Activated CD4-positive, alpha-beta T cell treated with anti-CD3 and anti-CD28 coated beads for 48 hours (primary cell): Measurements from ENCODE around the gene FMN2.

Source experiments
- DNase-seq: peaks from one replicate; pipeline ENCODE4 v3.0.0-alpha.2; 2020

FMN2 gene

GRCh38 chr1:240457203-240457602 is 365.5 kb downstream of the FMN2 start:
- DNase-seq: no peak

GRCh38 chr1:240462277-240462676 is 370.6 kb downstream of the FMN2 start:
- DNase-seq: no peak

- DNase-seq: no peak
Observed at GRCh38 chr1:240462766-240463395, 371.2 kb downstream of the FMN2 start.

GRCh38 chr1:240464099-240464498 is 372.4 kb downstream of the FMN2 start:
- no peak for DNase-seq

- DNase-seq: no peak
Observed at GRCh38 chr1:240465531-240465940, 373.9 kb downstream of the FMN2 start.

- no peak for DNase-seq
Observed at GRCh38 chr1:240466509-240466908, 374.8 kb downstream of the FMN2 start.

GRCh38 chr1:240467895-240468294 is 376.2 kb downstream of the FMN2 start:
- DNase-seq: no peak

GRCh38 chr1:240468656-240469055 is 377.0 kb downstream of the FMN2 start:
- DNase-seq: no peak

- DNase-seq: no peak
Observed at GRCh38 chr1:240474133-240474614, 382.5 kb downstream of the FMN2 start.

- no peak for DNase-seq
Observed at GRCh38 chr1:240475832-240476231, 384.1 kb downstream of the FMN2 start.

- DNase-seq: no peak
Observed at GRCh38 chr1:240478536-240478935, 386.9 kb downstream of the FMN2 start.

- no peak for DNase-seq
Observed at GRCh38 chr1:240484804-240485443, 393.2 kb downstream of the FMN2 start.

- no peak for DNase-seq
Observed at GRCh38 chr1:240486611-240487010, 394.9 kb downstream of the FMN2 start.

GRCh38 chr1:240487493-240487892 is 395.8 kb downstream of the FMN2 start:
- no peak for DNase-seq

GRCh38 chr1:240491156-240491555 is 399.5 kb downstream of the FMN2 start:
- DNase-seq: no peak

- no peak for DNase-seq
Observed at GRCh38 chr1:240491796-240492195, 400.1 kb downstream of the FMN2 start.

GRCh38 chr1:240492832-240493440 is 401.3 kb downstream of the FMN2 start:
- peak; percentile 25 for DNase-seq

GRCh38 chr1:240495601-240496000 is 403.9 kb downstream of the FMN2 start:
- DNase-seq: no peak

GRCh38 chr1:240496356-240496755 is 404.7 kb downstream of the FMN2 start:
- no peak for DNase-seq

- no peak for DNase-seq
Observed at GRCh38 chr1:240496941-240497340, 405.3 kb downstream of the FMN2 start.

- no peak for DNase-seq
Observed at GRCh38 chr1:240497908-240498307, 406.2 kb downstream of the FMN2 start.

- DNase-seq: no peak
Observed at GRCh38 chr1:240498335-240498734, 406.7 kb downstream of the FMN2 start.

- no peak for DNase-seq
Observed at GRCh38 chr1:240499012-240499411, 407.3 kb downstream of the FMN2 start.

- DNase-seq: no peak
Observed at GRCh38 chr1:240500647-240501046, 409.0 kb downstream of the FMN2 start.
